Tibial nerve (tissue), 3 donors: ENCODE measurements around the gene ATP8B2.

ENCODE experiments used
- CTCF ChIP-seq, 5 experiments: fragments of 200-600 bp in 3 of 5; fragments of 450-650 bp in 2 of 5; sonication (generic) in 3 of 5; IDR thresholded peaks; one replicate each; pipeline ENCODE4 v1.5.1; 2016 to 2019; ENCODE audit warnings: antibody characterized with exemption in 5 of 5, mild to moderate bottlenecking in 3 of 5, moderate library complexity in 2 of 5
- POLR2A ChIP-seq, 2 donors: fragments of 450-650 bp; IDR thresholded peaks; one replicate each; pipeline ENCODE4 v1.6.1; 2017; ENCODE audit warnings: antibody characterized with exemption in 2 of 2, mild to moderate bottlenecking in 2 of 2, moderate library complexity in 2 of 2

GRCh38 chr1:154342132-154342531 is 16.8 kb downstream of the ATP8B2 start:
- TF ChIP-seq POLR2A (IDR thresholded peaks at IDR 0.05) (no peak), CTCF (IDR thresholded peaks at IDR 0.05) (no peak)
